Sigmoid colon (tissue), 4 donors: ENCODE measurements around the gene DIAPH2.

ENCODE experiments used
- EP300 ChIP-seq, 4 donors: sonication (generic); formaldehyde crosslinking; IDR thresholded peaks; one replicate each; pipeline ENCODE4 v1.6.1; 2017; ENCODE audit warnings: antibody characterized with exemption in 4 of 4
- POLR2A ChIP-seq, 2 donors: fragments of 450-650 bp; IDR thresholded peaks; one replicate each; pipeline ENCODE4 v1.6.1; 2016; ENCODE audit warnings: antibody characterized with exemption in 2 of 2, mild to moderate bottlenecking in 2 of 2, moderate library complexity in 2 of 2
- TF ChIP-seq, protein P1 (sequence below), 4 experiments: fragments of 450-650 bp in 3 of 4; fragments of 200-600 bp in 1 of 4; IDR thresholded peaks; one replicate each; pipeline ENCODE4 v1.5.1; 2016 to 2019; ENCODE audit warnings: antibody characterized with exemption in 4 of 4, mild to moderate bottlenecking in 3 of 4, moderate library complexity in 2 of 4

DNA sequence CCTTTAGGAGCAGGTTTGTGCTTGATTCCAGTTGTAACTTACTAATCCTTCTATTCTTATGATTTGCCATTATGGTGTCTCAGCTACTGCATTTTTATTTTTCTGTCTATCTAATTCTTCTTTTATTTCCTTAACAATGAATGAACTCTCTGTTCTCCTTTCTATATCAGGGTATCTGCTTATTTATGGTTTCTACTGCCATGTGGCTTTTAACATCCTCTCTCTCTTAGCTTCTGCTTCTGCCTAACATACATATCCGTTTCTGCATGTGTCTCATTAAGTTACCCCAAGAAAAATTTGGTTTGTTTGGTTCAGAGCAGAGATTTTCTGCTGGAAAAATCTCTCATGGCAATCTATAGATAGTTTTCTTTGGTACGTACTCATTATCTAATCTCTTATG, 813.5 kb downstream of the DIAPH2 start:
- TF ChIP-seq, protein P1, sequence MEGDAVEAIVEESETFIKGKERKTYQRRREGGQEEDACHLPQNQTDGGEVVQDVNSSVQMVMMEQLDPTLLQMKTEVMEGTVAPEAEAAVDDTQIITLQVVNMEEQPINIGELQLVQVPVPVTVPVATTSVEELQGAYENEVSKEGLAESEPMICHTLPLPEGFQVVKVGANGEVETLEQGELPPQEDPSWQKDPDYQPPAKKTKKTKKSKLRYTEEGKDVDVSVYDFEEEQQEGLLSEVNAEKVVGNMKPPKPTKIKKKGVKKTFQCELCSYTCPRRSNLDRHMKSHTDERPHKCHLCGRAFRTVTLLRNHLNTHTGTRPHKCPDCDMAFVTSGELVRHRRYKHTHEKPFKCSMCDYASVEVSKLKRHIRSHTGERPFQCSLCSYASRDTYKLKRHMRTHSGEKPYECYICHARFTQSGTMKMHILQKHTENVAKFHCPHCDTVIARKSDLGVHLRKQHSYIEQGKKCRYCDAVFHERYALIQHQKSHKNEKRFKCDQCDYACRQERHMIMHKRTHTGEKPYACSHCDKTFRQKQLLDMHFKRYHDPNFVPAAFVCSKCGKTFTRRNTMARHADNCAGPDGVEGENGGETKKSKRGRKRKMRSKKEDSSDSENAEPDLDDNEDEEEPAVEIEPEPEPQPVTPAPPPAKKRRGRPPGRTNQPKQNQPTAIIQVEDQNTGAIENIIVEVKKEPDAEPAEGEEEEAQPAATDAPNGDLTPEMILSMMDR (IDR thresholded peaks at IDR 0.05) = no peak
- TF ChIP-seq POLR2A (IDR thresholded peaks at IDR 0.05) (no peak), EP300 (IDR thresholded peaks at IDR 0.05) (no peak)
